Measurements from ENCODE around the gene OTOL1.

- TF ChIP-seq CTCF (IDR thresholded peaks at IDR 0.05; ENCODE audit: insufficient read depth, low read length, poor library complexity, severe bottlenecking) (no peak), EZH2phosphoT487 (conservative IDR thresholded peaks at IDR 0.05; ENCODE audit: low read length) (no peak)
Measured at GRCh38 chr3:161549261-161549660, 52.7 kb downstream of the OTOL1 start.

Measured in SU-DHL-6 (cell line).